GM21717 (cell line): ENCODE results near the gene DAB2IP.

Experiments
- ATAC-seq: cut with Tn5 transposase; IDR thresholded peaks from one replicate; pipeline ENCODE4 v1.9.1; 2021; ENCODE audit warnings: mild to moderate bottlenecking, moderate library complexity; ENCODE audit not compliant: unreplicated experiment

DAB2IP gene

GRCh38 chr9:121827251-121827967 lies 176.0 kb downstream of the DAB2IP start:
- ATAC-seq: no peak

GRCh38 chr9:121830441-121831140 lies 179.2 kb downstream of the DAB2IP start:
- ATAC-seq: no peak

DNA sequence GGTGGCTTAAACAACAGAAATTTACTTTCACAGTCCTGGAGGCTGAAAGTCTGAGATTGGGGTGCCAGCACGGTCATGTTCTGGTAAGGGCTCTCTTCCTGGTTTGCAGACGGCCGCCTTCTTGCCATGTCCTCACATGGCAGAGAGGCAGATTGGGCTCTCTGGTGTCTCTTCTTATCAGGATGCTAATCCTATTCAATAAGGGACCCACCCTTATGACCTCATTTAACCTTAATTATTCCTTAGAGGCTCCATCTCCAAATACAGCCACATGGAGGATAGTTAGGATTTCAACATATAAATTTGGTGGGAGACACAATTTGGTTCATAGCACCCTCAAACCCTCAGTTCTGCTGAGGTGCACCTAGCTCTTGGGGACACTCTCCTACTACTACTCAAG lies 180.4 kb downstream of the DAB2IP start:
- no peak for ATAC-seq

DNA sequence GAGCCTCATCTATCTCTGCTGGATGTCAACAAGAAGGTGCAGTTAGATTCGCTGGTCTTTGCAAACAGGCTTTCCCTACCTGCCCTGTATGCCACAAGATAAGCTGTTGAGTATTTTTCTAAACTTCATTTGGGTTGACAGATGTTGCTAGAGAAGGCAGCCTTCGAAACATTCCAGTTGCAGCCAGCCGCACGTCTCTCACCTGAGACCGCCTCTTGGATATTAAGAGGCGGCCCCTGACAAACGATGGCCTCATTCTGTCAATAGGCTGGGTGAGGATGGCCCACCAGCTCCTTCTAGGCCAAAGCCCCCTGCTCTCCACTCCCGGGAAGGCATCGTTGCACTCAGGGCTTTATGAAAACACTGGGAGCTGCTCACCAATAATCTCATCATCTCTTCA lies 181.6 kb downstream of the DAB2IP start:
- ATAC-seq: no peak
